HG02623 (cell line): Measurements from ENCODE around the gene HDDC3.
A peak's percentile ranks its signal among the peaks of the same experiment; 100 is the strongest.
"Not testable (repeated sequence)": the region's sequence is repeated elsewhere in the genome, so short reads cannot be mapped to it uniquely, and the experiment has no call there.

ENCODE experiments used
- ATAC-seq: cut with Tn5 transposase; IDR thresholded peaks from one replicate; pipeline ENCODE4 v1.9.1; 2021; ENCODE audit warnings: moderate library complexity; ENCODE audit not compliant: unreplicated experiment

The HDDC3 gene

GRCh38 chr15:90911906-90912769, 20.2 kb downstream of the HDDC3 start:
- no peak for ATAC-seq

- no peak for ATAC-seq
Measured at GRCh38 chr15:90911302-90911623, 21.1 kb downstream of the HDDC3 start.

- no peak for ATAC-seq
Measured at GRCh38 chr15:90910441-90911301, 21.7 kb downstream of the HDDC3 start.

GRCh38 chr15:90909976-90910375, 22.4 kb downstream of the HDDC3 start:
- no peak for ATAC-seq

- not testable (repeated sequence) for ATAC-seq
Measured at GRCh38 chr15:90909449-90909848, 22.9 kb downstream of the HDDC3 start.

GRCh38 chr15:90907838-90908507, 24.4 kb downstream of the HDDC3 start:
- no peak for ATAC-seq

- ATAC-seq, result no peak
Measured at GRCh38 chr15:90907051-90907660, 25.2 kb downstream of the HDDC3 start.

- no peak for ATAC-seq
Measured at GRCh38 chr15:90906181-90906849, 26.0 kb downstream of the HDDC3 start.

- ATAC-seq, result no peak
Measured at GRCh38 chr15:90905306-90906180, 26.8 kb downstream of the HDDC3 start.

- no peak for ATAC-seq
Measured at GRCh38 chr15:90904746-90905145, 27.6 kb downstream of the HDDC3 start.

- ATAC-seq, result no peak
Measured at GRCh38 chr15:90903733-90904536, 28.4 kb downstream of the HDDC3 start.

- ATAC-seq, result peak; percentile 40
Measured at GRCh38 chr15:90902840-90903732, 29.3 kb downstream of the HDDC3 start, which contains the start of gene MAN2A2. Gene MAN2A2 (plus strand): TSS chr15:90903302. CDS start chr15:90904208, 906 bp downstream.

- peak; percentile 59 for ATAC-seq
Measured at GRCh38 chr15:90902040-90902839, 30.1 kb downstream of the HDDC3 start.

- no peak for ATAC-seq
Measured at GRCh38 chr15:90901175-90902039, 30.9 kb downstream of the HDDC3 start.

GRCh38 chr15:90897131-90897655, 35.2 kb downstream of the HDDC3 start:
- ATAC-seq, result not testable (repeated sequence)
